ENCODE results near the gene HIVEP3. TPM values are rescaled to one million over a fixed set of nuclear protein-coding genes. Genes with fewer than 3 reads are reported as not detected.

The HIVEP3 gene
- total and polyA plus RNA-seq, 8 donors, result 1.8 to 65.3 (median 3.8) TPM

DNA sequence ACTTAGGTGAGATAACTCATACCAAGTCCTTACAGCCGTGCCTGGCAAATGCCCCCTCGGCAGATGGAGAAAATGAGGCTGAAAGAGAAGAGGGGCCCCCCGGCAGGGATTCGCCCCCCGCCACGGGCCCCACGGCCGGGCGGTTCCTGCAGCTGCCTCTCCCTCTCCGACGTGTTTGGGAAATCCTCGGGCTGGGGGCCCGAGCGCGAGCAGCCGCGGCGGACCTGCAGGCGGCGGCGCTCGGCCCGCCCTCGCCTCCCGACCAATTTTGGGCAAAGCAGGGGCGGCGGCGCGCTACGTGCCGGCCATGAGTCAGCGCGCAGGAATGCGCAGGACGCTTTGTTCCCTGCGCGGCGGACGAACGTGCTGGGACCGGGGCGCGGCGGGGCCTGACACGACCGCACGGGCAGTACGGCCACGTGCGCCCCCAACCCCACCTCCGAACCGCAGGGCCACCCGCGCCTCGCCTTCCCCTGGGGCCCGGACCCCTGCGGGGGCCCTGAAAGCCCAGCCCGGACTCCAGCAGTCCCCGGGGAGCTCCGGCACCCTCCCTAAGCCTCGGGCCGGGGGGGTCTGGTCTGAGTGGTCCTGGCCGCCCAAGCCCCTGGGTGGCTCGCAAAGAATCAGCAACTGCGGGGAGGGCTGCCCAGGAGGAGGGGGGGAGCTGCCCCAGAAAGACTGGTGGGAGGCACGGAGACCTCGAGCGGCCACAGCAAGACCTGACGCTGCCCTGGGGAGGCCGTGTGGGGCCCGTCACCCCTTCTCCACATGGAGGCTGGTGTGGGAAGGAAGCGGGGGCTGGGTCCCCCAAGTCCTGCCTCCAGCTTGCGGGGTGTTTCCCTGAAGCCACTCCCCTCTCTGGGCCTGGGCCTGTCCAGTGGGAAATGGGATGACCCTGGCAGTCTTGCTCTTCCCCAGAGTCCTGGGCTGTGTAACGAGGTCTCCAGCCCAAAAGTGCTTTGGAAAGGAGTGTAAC, 422.4 kb downstream of the HIVEP3 start:
- peaks cover 0 to 10% (median 0%) of the 10 kb centered on the region in 3 donors for H3K27me3 ChIP-seq
- no peaks in the 10 kb centered on the region for H3K9me3 ChIP-seq
- WGBS, 5 donors, result 8 to 20% (median 9%) methylated on average over 15 to 74 of the region's 74 CpGs
- peak overlapping the region; percentile 49 to 92 (median 86) for H3K27ac ChIP-seq
- TF ChIP-seq, protein P1, sequence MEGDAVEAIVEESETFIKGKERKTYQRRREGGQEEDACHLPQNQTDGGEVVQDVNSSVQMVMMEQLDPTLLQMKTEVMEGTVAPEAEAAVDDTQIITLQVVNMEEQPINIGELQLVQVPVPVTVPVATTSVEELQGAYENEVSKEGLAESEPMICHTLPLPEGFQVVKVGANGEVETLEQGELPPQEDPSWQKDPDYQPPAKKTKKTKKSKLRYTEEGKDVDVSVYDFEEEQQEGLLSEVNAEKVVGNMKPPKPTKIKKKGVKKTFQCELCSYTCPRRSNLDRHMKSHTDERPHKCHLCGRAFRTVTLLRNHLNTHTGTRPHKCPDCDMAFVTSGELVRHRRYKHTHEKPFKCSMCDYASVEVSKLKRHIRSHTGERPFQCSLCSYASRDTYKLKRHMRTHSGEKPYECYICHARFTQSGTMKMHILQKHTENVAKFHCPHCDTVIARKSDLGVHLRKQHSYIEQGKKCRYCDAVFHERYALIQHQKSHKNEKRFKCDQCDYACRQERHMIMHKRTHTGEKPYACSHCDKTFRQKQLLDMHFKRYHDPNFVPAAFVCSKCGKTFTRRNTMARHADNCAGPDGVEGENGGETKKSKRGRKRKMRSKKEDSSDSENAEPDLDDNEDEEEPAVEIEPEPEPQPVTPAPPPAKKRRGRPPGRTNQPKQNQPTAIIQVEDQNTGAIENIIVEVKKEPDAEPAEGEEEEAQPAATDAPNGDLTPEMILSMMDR (IDR thresholded peaks at IDR 0.05), result peak in 1 of 7 experiments; percentile 25
- TF ChIP-seq POLR2AphosphoS5 (IDR thresholded peaks at IDR 0.05) (peak; percentile 92 to 98 (median 98)), POLR2A (IDR thresholded peaks at IDR 0.05) (peak in 1 of 4 donors; percentile 14), EP300 (IDR thresholded peaks at IDR 0.05) (peak; percentile 98)
- peak; percentile 92 to 97 for DNase-seq
- peak overlapping the region; percentile 24 to 44 (median 32) for H3K4me3 ChIP-seq
- H3K4me1 ChIP-seq, result peaks cover 45 to 63% (median 52%) of the 10 kb centered on the region in 4 donors
- H3K36me3 ChIP-seq, result no peaks in the 10 kb centered on the region
- intact Hi-C loops (cut with DNase I; ENCODE audit: low total_unique reads), result no loop called here

DNA sequence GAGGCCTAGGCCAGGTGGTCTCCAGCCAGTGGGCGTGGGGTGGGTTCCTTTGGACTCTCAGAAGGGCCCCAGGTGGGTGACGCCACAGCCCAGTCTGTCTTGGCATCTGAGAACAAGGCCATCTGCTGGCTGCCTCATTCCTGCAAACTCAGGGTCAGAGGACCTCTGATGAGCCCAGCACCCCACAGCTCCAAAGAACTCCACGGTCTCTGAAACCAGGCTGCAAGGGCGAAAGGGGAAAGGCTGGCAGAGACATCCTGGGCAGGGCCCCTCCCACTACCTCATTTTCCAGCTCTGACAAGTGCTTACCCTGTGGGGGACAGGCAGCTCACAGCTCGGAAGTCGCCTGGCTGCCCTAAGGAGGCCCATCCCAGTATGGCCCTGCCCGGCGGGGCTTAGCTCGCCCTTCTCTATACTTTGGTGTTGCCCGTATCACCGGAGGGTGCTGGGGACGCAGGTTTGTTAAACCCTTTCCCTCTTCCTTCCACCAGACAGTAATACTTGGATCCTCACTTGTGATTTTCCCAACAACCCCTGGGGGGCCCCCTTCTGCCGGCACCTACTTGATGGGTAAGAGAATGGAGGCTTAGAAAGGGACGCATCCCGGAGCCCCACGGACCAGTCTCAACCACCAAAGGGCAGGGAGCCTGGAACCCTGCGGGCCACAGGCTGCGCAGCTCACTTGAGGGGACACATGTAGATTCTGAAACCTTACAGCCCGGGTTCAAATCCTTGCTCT, 423.3 kb downstream of the HIVEP3 start:
- H3K9me3 ChIP-seq, result no peaks in the 10 kb centered on the region
- peaks cover 38 to 53% (median 44%) of the 10 kb centered on the region in 4 donors for H3K4me1 ChIP-seq
- TF ChIP-seq POLR2AphosphoS5 (IDR thresholded peaks at IDR 0.05), result no peak
- TF ChIP-seq, protein P1 (IDR thresholded peaks at IDR 0.05), result peak in 1 of 7 experiments; percentile 2
- H3K27ac ChIP-seq, result peak overlapping the region; percentile 21 to 92 (median 86)
- intact Hi-C loops (cut with DNase I; ENCODE audit: low total_unique reads), result no loop called here
- peaks cover 0 to 10% (median 0%) of the 10 kb centered on the region in 3 donors for H3K27me3 ChIP-seq
- peak in 1 of 2 donors; percentile 62 for DNase-seq
- no peaks in the 10 kb centered on the region for H3K36me3 ChIP-seq
- 69 to 86% (median 74%) methylated on average over 14 to 19 of the region's 19 CpGs for WGBS, 5 donors
- peak overlapping the region in 1 of 4 donors; percentile 44 for H3K4me3 ChIP-seq

DNA sequence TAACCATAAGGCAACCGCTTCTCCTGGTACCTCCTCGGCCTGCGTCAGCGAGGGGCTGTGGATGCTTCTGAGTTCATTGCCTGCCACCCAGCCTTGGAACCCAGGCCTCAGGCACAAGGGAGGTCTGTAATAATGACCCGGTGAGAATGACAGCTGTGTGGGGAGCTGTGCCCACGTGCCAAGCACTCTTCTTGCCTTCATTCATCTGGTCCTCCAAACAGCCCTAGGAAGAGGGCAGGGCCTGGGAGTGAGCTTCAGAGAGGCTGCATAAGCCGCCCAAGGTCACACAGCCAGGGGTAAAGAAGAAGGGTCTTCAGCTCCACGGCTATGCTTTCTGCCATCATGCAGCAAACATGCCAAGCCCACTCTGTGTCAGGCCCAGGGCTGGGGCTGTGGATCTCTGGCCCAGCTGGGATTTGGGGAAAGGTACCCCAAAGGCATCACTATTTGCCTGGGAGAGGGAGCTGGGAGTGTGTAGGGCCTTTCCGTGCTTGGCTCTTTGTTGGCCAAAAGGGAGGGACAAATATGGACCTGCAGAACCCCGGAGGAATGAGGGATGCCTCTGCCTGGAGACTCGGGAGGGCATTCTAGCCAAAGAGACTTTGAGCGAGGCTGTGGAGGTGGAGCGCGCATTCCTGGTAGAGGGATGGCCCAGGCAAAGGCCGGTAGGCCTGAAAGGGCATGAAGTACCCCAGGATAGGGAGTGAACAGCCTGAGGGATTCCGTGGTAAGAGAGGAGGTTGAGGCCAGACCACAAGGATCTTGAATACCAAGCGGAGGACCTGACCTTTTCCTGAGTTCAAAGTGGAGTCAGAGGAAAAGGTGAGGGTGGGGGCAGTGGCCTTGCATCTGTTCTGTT, 424.1 kb downstream of the HIVEP3 start:
- Histone ChIP-seq H3K4me1 (peaks cover 32 to 45% (median 37%) of the 10 kb centered on the region in 4 donors), H3K27me3 (peaks cover 0 to 10% (median 0%) of the 10 kb centered on the region in 3 donors), H3K4me3 (no peak overlapping the region), H3K27ac (peak overlapping the region in 2 of 5 donors; percentile 6 to 92), H3K36me3 (no peaks in the 10 kb centered on the region), H3K9me3 (no peaks in the 10 kb centered on the region)
- 79 to 93% (median 88%) methylated on average over 13 to 17 of the region's 17 CpGs for WGBS, 5 donors
- TF ChIP-seq EP300 (IDR thresholded peaks at IDR 0.05) (no peak), POLR2AphosphoS5 (IDR thresholded peaks at IDR 0.05) (no peak), POLR2A (IDR thresholded peaks at IDR 0.05) (no peak)
- TF ChIP-seq, protein P1 (IDR thresholded peaks at IDR 0.05), result no peak
- intact Hi-C loops (cut with DNase I; ENCODE audit: low total_unique reads), result no loop called here
- no peak for DNase-seq
